Right cardiac atrium (tissue), 5 donors: ENCODE results near the gene STX8. TPM values are rescaled to one million over a fixed set of nuclear protein-coding genes. Genes with fewer than 3 reads are reported as not detected.

Source experiments
- ATAC-seq, 2 donors: fragments of 200-7000 bp; cut with Tn5 transposase; one replicate each; pipeline versions ENCODE4 v1.8.0 to v1.9.1; 2020; ENCODE audit warnings: moderate library complexity in 2 of 2, mild to moderate bottlenecking in 1 of 2
- DNase-seq, 3 donors: peaks; one replicate each; pipeline ENCODE4 v3.0.0-alpha.2; 2020
- H3K27ac ChIP-seq: one replicate; pipeline ENCODE4 v1.5.1; 2013; ENCODE audit warnings: mild to moderate bottlenecking, low read length, control low read depth, moderate library complexity
- H3K27me3 ChIP-seq: one replicate; pipeline ENCODE4 v1.6.1; 2013; ENCODE audit not compliant: control insufficient read depth, insufficient read depth
- H3K4me1 ChIP-seq: one replicate; pipeline ENCODE4 v1.6.1; 2013; ENCODE audit warnings: low read length; ENCODE audit not compliant: control insufficient read depth, insufficient read depth
- H3K4me3 ChIP-seq: one replicate; pipeline ENCODE4 v1.5.1; 2013; ENCODE audit warnings: low read length, control low read depth
- H3K9me3 ChIP-seq: one replicate; pipeline ENCODE4 v1.6.1; 2013; ENCODE audit warnings: low read length; ENCODE audit not compliant: control insufficient read depth
- WGBS: extraction: QIAGEN DNeasy Blood & Tissue Kit; methylation state at CpG from one replicate; pipeline ENCODE4 v1.1.7; 2013; 5-methylcytosine and 5-hydroxymethylcytosine counted together
- intact Hi-C, 4 donors: fragments of 100-400 bp; cut with DNase I; formaldehyde crosslinking; loops; one replicate each; pipeline versions ENCODE4 v1.11.0 to v1.14.0; 2022 to 2023
- polyA plus RNA-seq: library from polyadenylated mRNA; stranded (reverse); fragments of 200-250 nt; gene quantifications from one replicate; pipeline ENCODE4 v1.2.3, GENCODE V29; 2013
- total RNA-seq, 4 donors: library from RNA; stranded (reverse); fragmentation: NEBNext Ultra II Directional; extraction: Animal tissue kit (Norgen Biotek cat#: 25700); gene quantifications; one replicate each; pipeline ENCODE4 v1.2.1, GENCODE V29; 2021
- donor health status: healthy with polysubstance abuse.
- donor health status: DM: no; HTN: yes; CAD: no.
- donor health status: DM: no; HTN: no; CAD: no.
- donor health status: DM: no; HTN: yes; CAD: no; lungs with severe emphysema.
- donor health status: DM: yes; HTN: yes; CAD: no.

STX8 gene
- total and polyA plus RNA-seq, 5 donors, result 54.4 to 68.3 (median 61.9) TPM

- Histone ChIP-seq H3K27me3 (no peaks in the 10 kb centered on the region), H3K4me3 (no peak overlapping the region), H3K9me3 (no peaks in the 10 kb centered on the region), H3K4me1 (no peaks in the 10 kb centered on the region), H3K27ac (no peak overlapping the region)
- DNase-seq (no peak), ATAC-seq (no peak)
- WGBS, result 56% methylated on average over 3 of the region's 3 CpGs
- intact Hi-C loops, result no loop called here
Observed at GRCh38 chr17:9203771-9204425, 371.7 kb downstream of the STX8 start.

GRCh38 chr17:9202532-9202931 is 373.1 kb downstream of the STX8 start:
- no peak overlapping the region for H3K4me3 ChIP-seq
- intact Hi-C loops, result no loop called here
- no peaks in the 10 kb centered on the region for H3K4me1 ChIP-seq
- H3K27ac ChIP-seq, result no peak overlapping the region
- no peaks in the 10 kb centered on the region for H3K9me3 ChIP-seq
- no peaks in the 10 kb centered on the region for H3K27me3 ChIP-seq
- DNase-seq (no peak), ATAC-seq (no peak)
- 90% methylated on average over 5 of the region's 5 CpGs for WGBS

DNA sequence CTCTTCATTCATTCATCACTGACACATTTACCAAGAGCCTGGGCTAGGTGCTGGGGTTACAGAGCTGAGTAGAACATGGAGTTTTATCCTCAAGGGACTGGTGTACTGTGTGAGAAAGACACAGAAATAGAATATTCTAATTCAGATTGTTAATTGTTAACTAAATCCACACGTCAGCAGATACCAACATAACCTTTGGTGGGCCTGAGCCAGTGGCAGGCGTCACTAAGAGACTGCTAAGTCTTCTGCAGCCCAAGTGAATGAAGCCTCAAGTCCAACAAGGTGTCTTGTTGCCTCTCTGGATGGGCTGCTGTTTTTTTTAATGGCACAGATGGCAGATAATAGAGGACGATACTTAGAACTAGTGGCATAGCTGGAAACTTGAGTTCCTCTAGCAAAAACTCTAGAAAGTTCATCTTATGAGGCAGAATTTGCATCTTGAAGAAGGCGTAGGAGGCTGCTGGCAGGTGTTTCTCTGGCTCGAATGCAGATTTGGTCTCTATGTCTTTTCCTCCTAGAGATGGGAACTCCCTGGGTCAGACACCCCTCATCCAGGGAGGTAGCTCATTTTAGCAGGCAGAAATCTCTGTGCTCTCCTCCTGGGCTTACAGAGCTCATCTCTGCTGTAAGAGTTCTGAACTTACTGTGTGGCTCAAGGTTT is 374.8 kb downstream of the STX8 start:
- intact Hi-C loops, result no loop called here
- Histone ChIP-seq H3K9me3 (no peaks in the 10 kb centered on the region), H3K4me3 (no peak overlapping the region), H3K27ac (no peak overlapping the region), H3K4me1 (no peaks in the 10 kb centered on the region), H3K27me3 (no peaks in the 10 kb centered on the region)
- no peak for DNase-seq
- ATAC-seq, result no peak
- WGBS, result 81% methylated on average over 5 of the region's 5 CpGs

Other genes starting within 250 kb of the STX8 start
- under 1 TPM in 1 of 4 donors, not detected in 3; 0.49 TPM for gene CFAP52, start 822 bp upstream of the STX8 start, total RNA-seq
- gene CFAP52, start 822 bp upstream of the STX8 start, polyA plus RNA-seq, result not detected
- gene USP43, start 69.7 kb upstream of the STX8 start, total RNA-seq, result under 1 TPM in 3 of 4 donors, not detected in 1; 0.06 to 0.11 (median 0.06) TPM
- 0.07 TPM for gene USP43, start 69.7 kb upstream of the STX8 start, polyA plus RNA-seq
- gene DHRS7C, start 215.8 kb upstream of the STX8 start, total RNA-seq, result 100 to 1,000 TPM; 100 to 317 (median 205) TPM
- 177 TPM for gene DHRS7C, start 215.8 kb upstream of the STX8 start, polyA plus RNA-seq
- gene GSG1L2, start 246.3 kb upstream of the STX8 start, total RNA-seq, result not detected
- not detected for gene GSG1L2, start 246.3 kb upstream of the STX8 start, polyA plus RNA-seq